GM18867 (cell line): ENCODE results near the gene VPS9D1.

Source experiments
- ATAC-seq: cut with Tn5 transposase; IDR thresholded peaks from one replicate; pipeline ENCODE4 v1.9.1; 2021; ENCODE audit warnings: mild to moderate bottlenecking, moderate library complexity; ENCODE audit not compliant: unreplicated experiment

Gene VPS9D1

GRCh38 chr16:89733792-89734191 is 13.1 kb upstream of the VPS9D1 start:
- no peak for ATAC-seq

GRCh38 chr16:89733322-89733721 is 12.6 kb upstream of the VPS9D1 start:
- ATAC-seq = no peak

GRCh38 chr16:89732918-89733242 is 12.2 kb upstream of the VPS9D1 start:
- ATAC-seq = no peak

GRCh38 chr16:89732142-89732917 is 11.6 kb upstream of the VPS9D1 start:
- ATAC-seq = no peak

GRCh38 chr16:89730610-89731234 is 10.0 kb upstream of the VPS9D1 start:
- ATAC-seq = no peak

- ATAC-seq = no peak
These were observed 9.3 kb upstream of the VPS9D1 start for GRCh38 chr16:89729863-89730593.

- no peak for ATAC-seq
These were observed 8.6 kb upstream of the VPS9D1 start for GRCh38 chr16:89729293-89729692.

- no peak for ATAC-seq
These were observed 6.9 kb upstream of the VPS9D1 start for GRCh38 chr16:89727406-89728120.

- ATAC-seq = no peak
These were observed 2.9 kb upstream of the VPS9D1 start for GRCh38 chr16:89723279-89724250.

- peak; percentile 5 for ATAC-seq
These were observed 1.9 kb upstream of the VPS9D1 start for GRCh38 chr16:89722392-89723278.

- peak; percentile 30 for ATAC-seq
These were observed 1.1 kb upstream of the VPS9D1 start for GRCh38 chr16:89721546-89722391.

- peak; percentile 15 for ATAC-seq
These were observed 216 bp downstream of the VPS9D1 start for GRCh38 chr16:89720551-89720812.

GRCh38 chr16:89717688-89718505 is 2.8 kb downstream of the VPS9D1 start:
- ATAC-seq = no peak

GRCh38 chr16:89716916-89717687 is 3.6 kb downstream of the VPS9D1 start:
- ATAC-seq = no peak

GRCh38 chr16:89716493-89716892 is 4.2 kb downstream of the VPS9D1 start:
- ATAC-seq = no peak

- ATAC-seq = no peak
These were observed 8.4 kb downstream of the VPS9D1 start for GRCh38 chr16:89712274-89712781.
